Neural cell (in vitro differentiated cells): Measurements from ENCODE around the gene CILP2. TPM values are rescaled to one million over a fixed set of nuclear protein-coding genes. Genes with fewer than 3 reads are reported as not detected.

Experiments
- H2AFZ ChIP-seq: fragments of 200-600, 300-800 bp; sonication (generic), shearing (Covaris generic); 2 replicates; pipeline ENCODE4 v1.6.0; 2014; ENCODE audit warnings: low read depth, mild to moderate bottlenecking, antibody characterized with exemption, low read length, moderate library complexity
- H3F3A ChIP-seq: fragments of 200-600 bp; shearing (Covaris generic); 2 replicates; pipeline ENCODE4 v1.6.1; 2016; ENCODE audit warnings: mild to moderate bottlenecking, moderate library complexity, mixed read lengths, antibody characterized with exemption, low read length; ENCODE audit not compliant: insufficient read depth, poor library complexity, severe bottlenecking
- H3K27ac ChIP-seq: fragments of 200-600, 300-800 bp; sonication (generic), shearing (Covaris generic); 2 replicates; pipeline ENCODE4 v1.5.1; 2014; ENCODE audit warnings: mild to moderate bottlenecking, low read length, moderate library complexity
- H3K27me3 ChIP-seq: fragments of 300-800, 200-600 bp; sonication (generic), shearing (Covaris generic); 2 replicates; pipeline ENCODE4 v1.6.0; 2014; ENCODE audit warnings: mild to moderate bottlenecking, low read depth, low read length, moderate library complexity; ENCODE audit not compliant: insufficient read depth
- H3K36me3 ChIP-seq: fragments of 300-800, 200-600 bp; sonication (generic), shearing (Covaris generic); 2 replicates; pipeline ENCODE4 v1.5.1; 2014; ENCODE audit warnings: mild to moderate bottlenecking, antibody characterized with exemption, low read length, moderate library complexity; ENCODE audit not compliant: insufficient read depth
- H3K4me2 ChIP-seq: fragments of 300-800, 200-600 bp; sonication (generic), shearing (Covaris generic); 2 replicates; pipeline ENCODE4 v1.6.0; 2014; ENCODE audit warnings: mild to moderate bottlenecking, low read length
- H3K4me3 ChIP-seq: fragments of 300-800, 200-600 bp; sonication (generic), shearing (Covaris generic); 2 replicates; pipeline ENCODE4 v1.5.1; 2014; ENCODE audit warnings: mild to moderate bottlenecking, low read length, moderate library complexity
- H3K79me2 ChIP-seq: fragments of 200-600 bp; shearing (Covaris generic); replicated peaks from 2 replicates; pipeline ENCODE4 v1.6.0; 2014; ENCODE audit warnings: mild to moderate bottlenecking, low read length, moderate library complexity; ENCODE audit not compliant: insufficient read depth
- H3K9ac ChIP-seq: fragments of 300-800, 200-600 bp; sonication (generic), shearing (Covaris generic); 2 replicates; pipeline ENCODE4 v1.6.1; 2016; ENCODE audit warnings: mild to moderate bottlenecking, low read length, mixed read lengths
- H3K9me2 ChIP-seq: fragments of 200-600 bp; shearing (Covaris generic); 2 replicates; pipeline ENCODE4 v1.6.1; 2016; ENCODE audit warnings: mild to moderate bottlenecking, low read length, mixed read lengths; ENCODE audit not compliant: insufficient read depth
- H3K9me3 ChIP-seq: fragments of 200-600, 300-800 bp; sonication (generic), shearing (Covaris generic); 2 replicates; pipeline ENCODE4 v1.6.1; 2016; ENCODE audit warnings: mild to moderate bottlenecking, mixed run types, low read length, moderate library complexity, mixed read lengths
- H4K20me1 ChIP-seq: fragments of 200-600 bp; shearing (Covaris generic); 2 replicates; pipeline ENCODE4 v1.6.1; 2016; ENCODE audit warnings: mild to moderate bottlenecking, mixed run types; ENCODE audit not compliant: insufficient read depth
- EP300 ChIP-seq: fragments of 450-650 bp; conservative IDR thresholded peaks from 2 replicates; pipeline ENCODE4 v1.6.1; 2014; ENCODE audit warnings: antibody characterized with exemption, mild to moderate bottlenecking, moderate library complexity; ENCODE audit not compliant: poor library complexity, severe bottlenecking
- EZH2 ChIP-seq: fragments of 200-600, 300-800 bp; shearing (Covaris generic), sonication (generic); IDR thresholded peaks from 2 replicates; pipeline ENCODE4 v1.6.1; 2014; ENCODE audit warnings: antibody characterized with exemption, low read length, borderline replicate concordance, mild to moderate bottlenecking; ENCODE audit not compliant: insufficient read depth, poor library complexity, severe bottlenecking
- MXI1 ChIP-seq: fragments of 450-650 bp; conservative IDR thresholded peaks from 2 replicates; pipeline ENCODE4 v1.6.1; 2014; ENCODE audit warnings: antibody characterized with exemption, mild to moderate bottlenecking; ENCODE audit not compliant: poor library complexity, severe bottlenecking
- POLR2AphosphoS5 ChIP-seq: IDR thresholded peaks from 2 replicates; pipeline ENCODE4 v1.6.1; 2012
- RAD21 ChIP-seq: fragments of 450-650 bp; conservative IDR thresholded peaks from 2 replicates; pipeline ENCODE4 v1.6.1; 2014; ENCODE audit warnings: antibody characterized with exemption, mild to moderate bottlenecking, moderate library complexity
- SMC3 ChIP-seq: fragments of 450-650 bp; conservative IDR thresholded peaks from 2 replicates; pipeline ENCODE4 v1.6.1; 2014; ENCODE audit warnings: antibody characterized with exemption, mild to moderate bottlenecking, moderate library complexity; ENCODE audit not compliant: poor library complexity
- TAF1 ChIP-seq: IDR thresholded peaks from 2 replicates; pipeline ENCODE4 v1.6.1; 2012; ENCODE audit warnings: low read depth
- polyA plus RNA-seq: library from polyadenylated mRNA; depleted of rRNA; stranded (reverse); fragments of >200 nt; gene quantifications from 2 replicates; pipeline ENCODE4 v1.2.3, GENCODE V29; 2014
- TF ChIP-seq, protein P1 (sequence below): IDR thresholded peaks from 2 replicates; pipeline ENCODE4 v1.6.1; 2012; ENCODE audit warnings: borderline replicate concordance
- TF ChIP-seq, protein P2 (sequence below): fragments of 450-650 bp; IDR thresholded peaks from 2 replicates; pipeline ENCODE4 v1.5.1; 2014; ENCODE audit warnings: antibody characterized with exemption, mild to moderate bottlenecking, moderate library complexity; ENCODE audit not compliant: poor library complexity, severe bottlenecking

The CILP2 gene
- polyA plus RNA-seq, 1 donor from 2014 or later: 0.84 TPM

- H3K9ac ChIP-seq: no peak overlapping the region
- H4K20me1 ChIP-seq: no peaks in the 10 kb centered on the region
- H3K4me3 ChIP-seq: no peak overlapping the region
- H3K27ac ChIP-seq: no peak overlapping the region
- no peaks in the 10 kb centered on the region for H3K9me3 ChIP-seq
- no peak for TF ChIP-seq EZH2
- TF ChIP-seq, protein P1, sequence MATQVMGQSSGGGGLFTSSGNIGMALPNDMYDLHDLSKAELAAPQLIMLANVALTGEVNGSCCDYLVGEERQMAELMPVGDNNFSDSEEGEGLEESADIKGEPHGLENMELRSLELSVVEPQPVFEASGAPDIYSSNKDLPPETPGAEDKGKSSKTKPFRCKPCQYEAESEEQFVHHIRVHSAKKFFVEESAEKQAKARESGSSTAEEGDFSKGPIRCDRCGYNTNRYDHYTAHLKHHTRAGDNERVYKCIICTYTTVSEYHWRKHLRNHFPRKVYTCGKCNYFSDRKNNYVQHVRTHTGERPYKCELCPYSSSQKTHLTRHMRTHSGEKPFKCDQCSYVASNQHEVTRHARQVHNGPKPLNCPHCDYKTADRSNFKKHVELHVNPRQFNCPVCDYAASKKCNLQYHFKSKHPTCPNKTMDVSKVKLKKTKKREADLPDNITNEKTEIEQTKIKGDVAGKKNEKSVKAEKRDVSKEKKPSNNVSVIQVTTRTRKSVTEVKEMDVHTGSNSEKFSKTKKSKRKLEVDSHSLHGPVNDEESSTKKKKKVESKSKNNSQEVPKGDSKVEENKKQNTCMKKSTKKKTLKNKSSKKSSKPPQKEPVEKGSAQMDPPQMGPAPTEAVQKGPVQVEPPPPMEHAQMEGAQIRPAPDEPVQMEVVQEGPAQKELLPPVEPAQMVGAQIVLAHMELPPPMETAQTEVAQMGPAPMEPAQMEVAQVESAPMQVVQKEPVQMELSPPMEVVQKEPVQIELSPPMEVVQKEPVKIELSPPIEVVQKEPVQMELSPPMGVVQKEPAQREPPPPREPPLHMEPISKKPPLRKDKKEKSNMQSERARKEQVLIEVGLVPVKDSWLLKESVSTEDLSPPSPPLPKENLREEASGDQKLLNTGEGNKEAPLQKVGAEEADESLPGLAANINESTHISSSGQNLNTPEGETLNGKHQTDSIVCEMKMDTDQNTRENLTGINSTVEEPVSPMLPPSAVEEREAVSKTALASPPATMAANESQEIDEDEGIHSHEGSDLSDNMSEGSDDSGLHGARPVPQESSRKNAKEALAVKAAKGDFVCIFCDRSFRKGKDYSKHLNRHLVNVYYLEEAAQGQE: no peak
- TF ChIP-seq, protein P2, sequence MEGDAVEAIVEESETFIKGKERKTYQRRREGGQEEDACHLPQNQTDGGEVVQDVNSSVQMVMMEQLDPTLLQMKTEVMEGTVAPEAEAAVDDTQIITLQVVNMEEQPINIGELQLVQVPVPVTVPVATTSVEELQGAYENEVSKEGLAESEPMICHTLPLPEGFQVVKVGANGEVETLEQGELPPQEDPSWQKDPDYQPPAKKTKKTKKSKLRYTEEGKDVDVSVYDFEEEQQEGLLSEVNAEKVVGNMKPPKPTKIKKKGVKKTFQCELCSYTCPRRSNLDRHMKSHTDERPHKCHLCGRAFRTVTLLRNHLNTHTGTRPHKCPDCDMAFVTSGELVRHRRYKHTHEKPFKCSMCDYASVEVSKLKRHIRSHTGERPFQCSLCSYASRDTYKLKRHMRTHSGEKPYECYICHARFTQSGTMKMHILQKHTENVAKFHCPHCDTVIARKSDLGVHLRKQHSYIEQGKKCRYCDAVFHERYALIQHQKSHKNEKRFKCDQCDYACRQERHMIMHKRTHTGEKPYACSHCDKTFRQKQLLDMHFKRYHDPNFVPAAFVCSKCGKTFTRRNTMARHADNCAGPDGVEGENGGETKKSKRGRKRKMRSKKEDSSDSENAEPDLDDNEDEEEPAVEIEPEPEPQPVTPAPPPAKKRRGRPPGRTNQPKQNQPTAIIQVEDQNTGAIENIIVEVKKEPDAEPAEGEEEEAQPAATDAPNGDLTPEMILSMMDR: no peak
- TF ChIP-seq RAD21: no peak
- no peak for TF ChIP-seq MXI1
- TF ChIP-seq TAF1: no peak
- no peak for TF ChIP-seq EP300
- no peaks in the 10 kb centered on the region for H3K27me3 ChIP-seq
- no peak overlapping the region for H3K4me2 ChIP-seq
- no peaks in the 10 kb centered on the region for H3K79me2 ChIP-seq
- H3K36me3 ChIP-seq: peaks cover 5% of the 10 kb centered on the region
- no peak overlapping the region for H2AFZ ChIP-seq
- H3F3A ChIP-seq: no peaks in the 10 kb centered on the region
- no peaks in the 10 kb centered on the region for H3K9me2 ChIP-seq
These were observed 33.1 kb upstream of the CILP2 start for GRCh38 chr19:19504754-19505668.

- H3K4me3 ChIP-seq: no peak overlapping the region
- no peak overlapping the region for H3K27ac ChIP-seq
- H3K9me3 ChIP-seq: no peaks in the 10 kb centered on the region
- peaks cover 5% of the 10 kb centered on the region for H3K36me3 ChIP-seq
- no peaks in the 10 kb centered on the region for H3K9me2 ChIP-seq
- H4K20me1 ChIP-seq: no peaks in the 10 kb centered on the region
- H3K27me3 ChIP-seq: no peaks in the 10 kb centered on the region
- no peak for TF ChIP-seq EZH2
- TF ChIP-seq POLR2AphosphoS5: no peak
- TF ChIP-seq SMC3: no peak
- TF ChIP-seq, protein P1: no peak
- no peak for TF ChIP-seq MXI1
- TF ChIP-seq EP300: no peak
- TF ChIP-seq, protein P2: no peak
- no peak for TF ChIP-seq TAF1
- TF ChIP-seq RAD21: no peak
- H3K79me2 ChIP-seq: no peaks in the 10 kb centered on the region
- no peak overlapping the region for H3K4me2 ChIP-seq
- no peak overlapping the region for H2AFZ ChIP-seq
- no peak overlapping the region for H3K9ac ChIP-seq
- H3F3A ChIP-seq: no peaks in the 10 kb centered on the region
These were observed 32.3 kb upstream of the CILP2 start for GRCh38 chr19:19505669-19506326.
